ENCODE measurements around the gene LINC01488. TPM values are rescaled to one million over a fixed set of nuclear protein-coding genes. Genes with fewer than 3 reads are reported as not detected.

The LINC01488 gene
- total RNA-seq, 4 donors from 2014 or later: not detected

DNA sequence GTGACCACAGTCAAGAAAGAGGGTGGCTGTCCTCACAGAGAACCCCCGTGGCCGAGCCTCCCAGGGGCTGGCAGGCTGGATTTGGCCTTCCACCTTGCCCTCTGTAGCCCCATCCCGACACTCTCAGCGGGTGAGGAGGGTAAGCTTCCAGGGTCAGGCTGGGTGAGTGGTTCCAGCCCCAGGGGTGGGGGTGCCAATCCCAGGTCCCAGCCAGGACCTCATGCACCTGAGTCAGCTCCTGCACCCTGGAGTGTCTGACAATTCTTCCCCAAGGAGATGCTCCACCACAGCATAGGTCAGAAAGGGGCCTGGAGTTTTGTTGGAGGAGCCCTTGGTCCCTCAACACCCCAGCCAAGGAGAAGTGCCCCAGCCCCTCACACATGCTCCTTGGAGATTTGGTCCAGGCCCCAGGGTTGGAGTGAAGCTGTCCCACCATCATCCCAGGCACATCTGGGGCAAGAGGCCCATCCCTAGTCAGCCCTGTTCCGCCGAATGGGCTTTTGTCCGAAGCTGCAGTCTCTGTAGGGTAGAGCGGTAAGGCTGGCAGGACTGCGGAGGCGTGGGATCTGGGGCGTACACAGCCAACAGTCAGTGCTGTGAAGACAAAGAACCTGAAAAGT lies 8.4 kb downstream of the LINC01488 start:
- Histone ChIP-seq H3K36me3 (no peaks in the 10 kb centered on the region), H3K4me1 (no peaks in the 10 kb centered on the region), H3K27me3 (no peaks in the 10 kb centered on the region), H3K27ac (no peak overlapping the region), H3K9me3 (no peaks in the 10 kb centered on the region), H3K4me3 (no peak overlapping the region)
- TF ChIP-seq POLR2A (IDR thresholded peaks at IDR 0.05): no peak
- TF ChIP-seq, protein P1, sequence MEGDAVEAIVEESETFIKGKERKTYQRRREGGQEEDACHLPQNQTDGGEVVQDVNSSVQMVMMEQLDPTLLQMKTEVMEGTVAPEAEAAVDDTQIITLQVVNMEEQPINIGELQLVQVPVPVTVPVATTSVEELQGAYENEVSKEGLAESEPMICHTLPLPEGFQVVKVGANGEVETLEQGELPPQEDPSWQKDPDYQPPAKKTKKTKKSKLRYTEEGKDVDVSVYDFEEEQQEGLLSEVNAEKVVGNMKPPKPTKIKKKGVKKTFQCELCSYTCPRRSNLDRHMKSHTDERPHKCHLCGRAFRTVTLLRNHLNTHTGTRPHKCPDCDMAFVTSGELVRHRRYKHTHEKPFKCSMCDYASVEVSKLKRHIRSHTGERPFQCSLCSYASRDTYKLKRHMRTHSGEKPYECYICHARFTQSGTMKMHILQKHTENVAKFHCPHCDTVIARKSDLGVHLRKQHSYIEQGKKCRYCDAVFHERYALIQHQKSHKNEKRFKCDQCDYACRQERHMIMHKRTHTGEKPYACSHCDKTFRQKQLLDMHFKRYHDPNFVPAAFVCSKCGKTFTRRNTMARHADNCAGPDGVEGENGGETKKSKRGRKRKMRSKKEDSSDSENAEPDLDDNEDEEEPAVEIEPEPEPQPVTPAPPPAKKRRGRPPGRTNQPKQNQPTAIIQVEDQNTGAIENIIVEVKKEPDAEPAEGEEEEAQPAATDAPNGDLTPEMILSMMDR (IDR thresholded peaks at IDR 0.05): no peak
- no peak for DNase-seq

DNA sequence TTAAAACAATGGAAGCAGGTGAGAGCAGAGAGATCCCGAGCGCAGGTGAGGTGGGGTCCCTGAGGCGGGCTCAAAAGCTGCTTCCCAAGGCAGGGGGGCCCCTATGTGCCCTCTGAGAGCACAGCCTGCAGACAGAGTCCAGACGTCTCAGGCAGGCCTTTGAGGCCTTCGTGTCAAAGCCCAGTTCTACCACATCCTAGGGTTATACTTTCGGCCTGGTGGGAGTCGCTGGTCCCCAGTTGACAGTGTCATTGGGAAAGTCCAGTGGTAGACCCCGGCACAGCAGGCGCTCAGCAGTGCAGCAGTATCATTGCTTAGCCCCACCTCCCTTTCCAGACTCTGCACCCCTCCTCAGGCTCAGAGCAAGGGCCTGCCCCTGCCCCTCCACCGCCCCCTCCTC lies 9.1 kb downstream of the LINC01488 start:
- no peaks in the 10 kb centered on the region for H3K4me1 ChIP-seq
- H3K27me3 ChIP-seq: no peaks in the 10 kb centered on the region
- H3K27ac ChIP-seq: no peak overlapping the region
- H3K36me3 ChIP-seq: no peaks in the 10 kb centered on the region
- TF ChIP-seq, protein P1 (IDR thresholded peaks at IDR 0.05): no peak
- no peak overlapping the region for H3K4me3 ChIP-seq
- no peak for DNase-seq
- H3K9me3 ChIP-seq: no peaks in the 10 kb centered on the region

DNA sequence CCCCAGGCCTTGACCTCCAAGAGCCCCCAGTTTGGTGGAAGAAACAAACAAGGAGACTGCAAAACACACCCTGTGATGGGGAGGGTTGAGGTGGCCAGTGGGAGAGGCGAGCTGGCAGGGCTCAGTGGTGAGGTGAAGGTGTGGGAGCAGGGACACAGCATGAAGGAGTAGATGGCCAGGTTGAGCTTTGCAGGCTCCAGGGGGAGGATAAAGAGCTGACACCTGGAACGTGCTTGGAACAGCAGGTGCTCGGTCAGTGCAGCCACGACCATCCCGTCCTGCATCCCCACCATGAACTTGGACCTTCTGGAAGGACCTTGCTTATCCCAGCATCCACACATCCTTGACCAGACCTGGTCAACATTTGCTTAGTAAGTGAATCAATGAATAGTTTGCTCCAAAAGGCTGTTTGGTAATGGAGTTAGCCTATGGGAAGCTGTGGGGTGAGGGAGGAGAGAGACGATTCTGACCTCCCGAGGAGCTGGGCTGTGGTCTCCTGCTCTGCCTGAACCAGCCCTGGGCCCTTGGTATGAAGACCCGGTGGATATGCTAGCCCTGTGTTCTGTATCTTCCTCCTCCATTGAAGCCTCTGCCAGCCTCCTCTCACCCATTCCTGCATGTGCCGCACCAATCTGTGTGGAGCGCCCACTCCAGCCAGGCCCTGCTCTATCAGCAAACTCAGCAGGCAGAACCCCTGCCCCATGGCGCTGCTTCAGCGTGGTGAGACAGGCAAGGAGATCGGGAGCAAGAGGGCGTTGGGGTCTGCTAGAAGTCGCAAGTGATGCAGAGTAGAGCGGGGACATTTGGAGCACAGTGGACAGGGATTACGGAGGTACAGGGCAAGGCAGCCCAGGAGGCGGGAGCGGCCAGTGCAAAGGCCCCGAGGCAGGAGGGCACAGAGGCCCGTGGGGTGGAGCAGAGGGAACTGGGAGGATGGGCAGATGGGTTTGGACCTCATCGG lies 9.9 kb downstream of the LINC01488 start:
- Histone ChIP-seq H3K36me3 (no peaks in the 10 kb centered on the region), H3K4me1 (no peaks in the 10 kb centered on the region), H3K9me3 (no peaks in the 10 kb centered on the region), H3K27me3 (no peaks in the 10 kb centered on the region), H3K27ac (no peak overlapping the region), H3K4me3 (no peak overlapping the region)
- TF ChIP-seq POLR2A (IDR thresholded peaks at IDR 0.05): no peak
- TF ChIP-seq, protein P1 (IDR thresholded peaks at IDR 0.05): no peak
- DNase-seq: no peak

DNA sequence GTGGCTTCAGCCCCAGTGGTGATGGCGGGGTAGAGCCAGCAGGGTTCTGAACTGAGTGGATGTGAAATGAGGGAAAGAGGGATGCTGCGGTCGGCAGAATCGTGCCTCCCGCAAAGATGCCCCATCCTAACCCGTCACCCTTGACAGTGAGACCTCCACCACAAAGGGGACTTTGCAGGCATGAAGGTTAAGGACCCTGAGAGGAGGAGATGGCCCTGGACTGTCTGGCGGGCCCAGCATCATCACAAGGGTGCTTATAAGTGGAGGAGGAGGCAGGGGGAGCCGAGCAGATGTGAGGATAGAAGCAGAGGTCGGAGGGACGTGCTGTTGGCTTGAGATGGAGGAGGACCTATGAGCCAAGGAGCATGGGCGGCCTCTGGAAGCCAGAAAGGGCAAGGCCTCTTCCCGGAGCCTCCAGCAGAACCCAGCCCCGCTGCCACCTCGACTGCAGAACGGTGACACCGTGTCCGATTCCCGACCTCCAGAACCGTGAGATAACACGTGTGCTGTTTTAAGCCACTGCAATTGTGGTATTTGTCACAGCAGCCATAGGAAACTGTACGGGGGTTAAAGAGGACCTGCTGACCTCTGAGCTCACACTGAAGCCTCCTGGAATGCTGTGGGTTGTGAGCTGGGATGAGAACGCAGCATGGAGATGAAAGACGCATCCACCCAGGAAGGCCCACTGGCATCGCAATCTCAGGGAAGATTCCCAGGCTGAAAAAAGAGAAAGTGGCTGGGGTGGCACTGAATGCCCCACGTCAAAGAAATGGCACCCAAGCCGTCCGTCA lies 10.9 kb downstream of the LINC01488 start:
- no peaks in the 10 kb centered on the region for H3K27me3 ChIP-seq
- peaks cover 0 to 9% (median 0%) of the 10 kb centered on the region in 4 donors for H3K4me1 ChIP-seq
- TF ChIP-seq, protein P1 (IDR thresholded peaks at IDR 0.05): no peak
- no peak for TF ChIP-seq POLR2A (IDR thresholded peaks at IDR 0.05)
- no peak overlapping the region for H3K4me3 ChIP-seq
- H3K9me3 ChIP-seq: no peaks in the 10 kb centered on the region
- no peak for DNase-seq
- H3K36me3 ChIP-seq: no peaks in the 10 kb centered on the region
- no peak overlapping the region for H3K27ac ChIP-seq

DNA sequence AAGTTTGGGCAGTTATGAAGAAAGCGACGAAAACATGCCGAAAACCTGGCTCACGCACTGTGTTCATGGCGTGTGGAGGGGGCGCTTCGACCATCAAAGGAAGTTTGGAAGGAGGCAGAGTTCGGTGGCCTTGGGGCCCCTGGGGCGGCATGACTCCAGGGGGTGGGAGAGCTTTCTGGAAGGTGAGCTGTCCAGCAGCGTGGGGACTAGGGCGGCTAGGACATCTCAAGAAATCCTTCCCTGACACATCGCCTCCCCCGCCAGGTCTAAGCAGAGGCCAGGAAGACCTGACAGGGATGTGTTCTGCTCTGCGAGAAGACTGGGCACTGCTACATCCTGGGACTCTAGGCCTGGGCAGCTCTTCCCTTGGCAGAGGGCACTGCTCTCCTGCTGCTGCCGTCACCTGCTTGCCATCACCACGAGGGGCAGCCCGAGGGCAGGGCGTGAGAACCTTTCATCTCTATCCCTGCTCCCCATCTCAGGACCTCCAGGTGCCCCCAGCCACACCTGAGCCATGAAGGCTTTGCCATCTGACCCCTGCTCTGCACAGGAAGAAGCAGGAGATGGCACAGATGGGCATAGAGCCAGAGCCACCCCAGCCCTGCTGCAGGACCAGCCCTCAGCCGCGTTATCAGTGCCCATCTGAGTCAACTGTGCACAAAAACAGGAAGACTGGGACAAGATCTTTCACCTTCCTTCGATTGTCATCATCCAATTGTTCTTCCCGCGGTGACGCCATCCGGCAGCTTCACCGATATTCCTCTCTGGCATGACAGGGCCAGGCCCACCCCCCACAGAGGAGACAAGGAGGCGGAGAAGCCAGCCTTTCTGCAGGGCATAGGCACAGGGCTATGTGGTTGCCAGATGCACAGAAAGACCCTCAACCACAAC lies 12.7 kb downstream of the LINC01488 start:
- no peak overlapping the region for H3K27ac ChIP-seq
- H3K9me3 ChIP-seq: no peaks in the 10 kb centered on the region
- H3K36me3 ChIP-seq: no peaks in the 10 kb centered on the region
- TF ChIP-seq, protein P1 (IDR thresholded peaks at IDR 0.05): no peak
- no peak for TF ChIP-seq POLR2A (IDR thresholded peaks at IDR 0.05)
- DNase-seq: peak in 1 of 3 donors; percentile 30
- H3K27me3 ChIP-seq: no peaks in the 10 kb centered on the region
- H3K4me1 ChIP-seq: peaks cover 0 to 18% (median 0%) of the 10 kb centered on the region in 4 donors
- no peak overlapping the region for H3K4me3 ChIP-seq

Data from Peyer's patch (tissue), 4 donors.